ENCODE measurements around the gene NMNAT3. TPM values are rescaled to one million over a fixed set of nuclear protein-coding genes. Genes with fewer than 3 reads are reported as not detected.

Gene NMNAT3
- total RNA-seq, 1 experiment from 2014 or later: 4.6 TPM

DNA sequence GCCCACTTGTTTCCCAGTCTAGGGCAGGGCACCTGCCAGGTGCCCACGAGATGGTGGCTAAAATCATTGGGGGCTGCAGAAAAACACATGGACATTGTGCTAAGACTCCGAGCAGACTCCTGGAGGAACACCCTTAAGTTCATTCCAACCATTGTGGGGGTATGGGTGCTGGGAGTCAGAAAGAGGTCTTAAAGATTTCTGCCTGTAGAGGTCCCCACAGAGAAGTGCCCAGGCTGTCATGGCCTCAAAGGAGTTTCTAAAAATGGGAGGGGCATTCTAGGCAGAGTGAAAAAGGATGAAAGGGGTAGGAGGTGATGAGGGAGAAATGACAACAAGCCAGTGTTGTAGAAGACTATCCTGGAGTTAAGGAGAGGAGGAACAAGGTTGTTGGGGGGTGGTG is 155.4 kb downstream of the NMNAT3 start:
- no peaks in the 10 kb centered on the region for H3K9me3 Mint-ChIP-seq
- ChIA-PET CTCF (interaction anchor here (0.9 to 2.6 kb wide), 5 partner anchors 10 to 96 kb away, joined by 4 to 12 read pairs (median 7); no protein-coding TSS in a partner anchor), POLR2A (no interaction called here)
- H3K4me1 Mint-ChIP-seq: peaks cover 28% of the 10 kb centered on the region
- peak; percentile 70 for ATAC-seq
- H3K27ac Mint-ChIP-seq: no peak overlapping the region
- no peak overlapping the region for H3K4me3 Mint-ChIP-seq
- DNase-seq (ENCODE audit: low spot score): no peak
- TF ChIP-seq RELA (CRISPR knock-in tag; IDR thresholded peaks at IDR 0.05; ENCODE audit: borderline replicate concordance): no peak
- no peak for TF ChIP-seq JAZF1 (CRISPR knock-in tag; IDR thresholded peaks at IDR 0.05)
- TF ChIP-seq, protein P1, sequence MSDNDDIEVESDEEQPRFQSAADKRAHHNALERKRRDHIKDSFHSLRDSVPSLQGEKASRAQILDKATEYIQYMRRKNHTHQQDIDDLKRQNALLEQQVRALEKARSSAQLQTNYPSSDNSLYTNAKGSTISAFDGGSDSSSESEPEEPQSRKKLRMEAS (CRISPR knock-in tag; IDR thresholded peaks at IDR 0.05): no peak
- TF ChIP-seq CBFB (CRISPR knock-in tag; IDR thresholded peaks at IDR 0.05; ENCODE audit: low read depth): no peak
- TF ChIP-seq KAT7 (CRISPR knock-in tag; IDR thresholded peaks at IDR 0.05; ENCODE audit: borderline replicate concordance): no peak
- TF ChIP-seq, protein P2, sequence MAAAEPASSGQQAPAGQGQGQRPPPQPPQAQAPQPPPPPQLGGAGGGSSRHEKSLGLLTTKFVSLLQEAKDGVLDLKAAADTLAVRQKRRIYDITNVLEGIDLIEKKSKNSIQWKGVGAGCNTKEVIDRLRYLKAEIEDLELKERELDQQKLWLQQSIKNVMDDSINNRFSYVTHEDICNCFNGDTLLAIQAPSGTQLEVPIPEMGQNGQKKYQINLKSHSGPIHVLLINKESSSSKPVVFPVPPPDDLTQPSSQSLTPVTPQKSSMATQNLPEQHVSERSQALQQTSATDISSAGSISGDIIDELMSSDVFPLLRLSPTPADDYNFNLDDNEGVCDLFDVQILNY (CRISPR knock-in tag; IDR thresholded peaks at IDR 0.05): no peak
- TF ChIP-seq ZNF232 (CRISPR knock-in tag; IDR thresholded peaks at IDR 0.05): no peak
- TF ChIP-seq ZNF671 (CRISPR knock-in tag; IDR thresholded peaks at IDR 0.05): no peak
- no peak for TF ChIP-seq FOXP1 (CRISPR knock-in tag; IDR thresholded peaks at IDR 0.05; ENCODE audit: borderline replicate concordance)
- no peak for TF ChIP-seq FOXJ3 (CRISPR knock-in tag; IDR thresholded peaks at IDR 0.05; ENCODE audit: borderline replicate concordance)
- no peak for TF ChIP-seq ZNF423 (CRISPR knock-in tag; IDR thresholded peaks at IDR 0.05)
- TF ChIP-seq HMGA2 (CRISPR knock-in tag; IDR thresholded peaks at IDR 0.05): no peak
- TF ChIP-seq, protein P3, sequence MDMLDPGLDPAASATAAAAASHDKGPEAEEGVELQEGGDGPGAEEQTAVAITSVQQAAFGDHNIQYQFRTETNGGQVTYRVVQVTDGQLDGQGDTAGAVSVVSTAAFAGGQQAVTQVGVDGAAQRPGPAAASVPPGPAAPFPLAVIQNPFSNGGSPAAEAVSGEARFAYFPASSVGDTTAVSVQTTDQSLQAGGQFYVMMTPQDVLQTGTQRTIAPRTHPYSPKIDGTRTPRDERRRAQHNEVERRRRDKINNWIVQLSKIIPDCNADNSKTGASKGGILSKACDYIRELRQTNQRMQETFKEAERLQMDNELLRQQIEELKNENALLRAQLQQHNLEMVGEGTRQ (CRISPR knock-in tag; IDR thresholded peaks at IDR 0.05): no peak
- TF ChIP-seq PRRX2 (CRISPR knock-in tag; IDR thresholded peaks at IDR 0.05): no peak
- TF ChIP-seq JUN (CRISPR knock-in tag; IDR thresholded peaks at IDR 0.05): no peak
- H3K36me3 Mint-ChIP-seq: peaks cover 8% of the 10 kb centered on the region
- peaks cover 24% of the 10 kb centered on the region for H3K27me3 Mint-ChIP-seq (ENCODE audit: low read depth)

DNA sequence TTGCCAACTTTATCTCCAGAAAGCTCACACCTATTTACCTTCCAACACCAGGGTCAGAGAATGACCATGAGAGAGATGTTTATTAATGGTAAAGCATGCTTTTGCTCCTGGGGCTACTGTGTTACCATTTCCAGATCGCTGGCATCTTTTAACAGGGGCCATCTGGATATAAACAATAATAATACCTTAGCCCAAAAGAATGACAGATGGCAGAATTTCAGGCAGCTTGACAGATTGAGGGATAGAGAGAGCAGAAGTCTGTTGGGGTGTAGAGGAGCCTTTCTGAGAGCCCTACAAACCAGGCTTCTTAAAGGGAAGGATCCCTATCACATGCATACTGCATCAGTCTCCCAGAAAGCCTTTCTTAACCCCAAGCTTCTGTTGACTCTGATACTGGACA is 156.0 kb downstream of the NMNAT3 start:
- DNase-seq (ENCODE audit: low spot score): no peak
- no peak overlapping the region for H3K4me3 Mint-ChIP-seq
- no peak for ATAC-seq
- peaks cover 8% of the 10 kb centered on the region for H3K36me3 Mint-ChIP-seq
- no peaks in the 10 kb centered on the region for H3K9me3 Mint-ChIP-seq
- ChIA-PET CTCF (interaction anchor here (0.9 to 2.6 kb wide), 5 partner anchors 11 to 96 kb away, joined by 4 to 12 read pairs (median 7); no protein-coding TSS in a partner anchor), POLR2A (no interaction called here)
- H3K4me1 Mint-ChIP-seq: peaks cover 28% of the 10 kb centered on the region
- no peak overlapping the region for H3K27ac Mint-ChIP-seq
- peaks cover 24% of the 10 kb centered on the region for H3K27me3 Mint-ChIP-seq (ENCODE audit: low read depth)
- TF ChIP-seq, protein P4, sequence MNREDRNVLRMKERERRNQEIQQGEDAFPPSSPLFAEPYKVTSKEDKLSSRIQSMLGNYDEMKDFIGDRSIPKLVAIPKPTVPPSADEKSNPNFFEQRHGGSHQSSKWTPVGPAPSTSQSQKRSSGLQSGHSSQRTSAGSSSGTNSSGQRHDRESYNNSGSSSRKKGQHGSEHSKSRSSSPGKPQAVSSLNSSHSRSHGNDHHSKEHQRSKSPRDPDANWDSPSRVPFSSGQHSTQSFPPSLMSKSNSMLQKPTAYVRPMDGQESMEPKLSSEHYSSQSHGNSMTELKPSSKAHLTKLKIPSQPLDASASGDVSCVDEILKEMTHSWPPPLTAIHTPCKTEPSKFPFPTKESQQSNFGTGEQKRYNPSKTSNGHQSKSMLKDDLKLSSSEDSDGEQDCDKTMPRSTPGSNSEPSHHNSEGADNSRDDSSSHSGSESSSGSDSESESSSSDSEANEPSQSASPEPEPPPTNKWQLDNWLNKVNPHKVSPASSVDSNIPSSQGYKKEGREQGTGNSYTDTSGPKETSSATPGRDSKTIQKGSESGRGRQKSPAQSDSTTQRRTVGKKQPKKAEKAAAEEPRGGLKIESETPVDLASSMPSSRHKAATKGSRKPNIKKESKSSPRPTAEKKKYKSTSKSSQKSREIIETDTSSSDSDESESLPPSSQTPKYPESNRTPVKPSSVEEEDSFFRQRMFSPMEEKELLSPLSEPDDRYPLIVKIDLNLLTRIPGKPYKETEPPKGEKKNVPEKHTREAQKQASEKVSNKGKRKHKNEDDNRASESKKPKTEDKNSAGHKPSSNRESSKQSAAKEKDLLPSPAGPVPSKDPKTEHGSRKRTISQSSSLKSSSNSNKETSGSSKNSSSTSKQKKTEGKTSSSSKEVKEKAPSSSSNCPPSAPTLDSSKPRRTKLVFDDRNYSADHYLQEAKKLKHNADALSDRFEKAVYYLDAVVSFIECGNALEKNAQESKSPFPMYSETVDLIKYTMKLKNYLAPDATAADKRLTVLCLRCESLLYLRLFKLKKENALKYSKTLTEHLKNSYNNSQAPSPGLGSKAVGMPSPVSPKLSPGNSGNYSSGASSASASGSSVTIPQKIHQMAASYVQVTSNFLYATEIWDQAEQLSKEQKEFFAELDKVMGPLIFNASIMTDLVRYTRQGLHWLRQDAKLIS (CRISPR knock-in tag; IDR thresholded peaks at IDR 0.05; ENCODE audit: borderline replicate concordance): no peak
- TF ChIP-seq, protein P5, sequence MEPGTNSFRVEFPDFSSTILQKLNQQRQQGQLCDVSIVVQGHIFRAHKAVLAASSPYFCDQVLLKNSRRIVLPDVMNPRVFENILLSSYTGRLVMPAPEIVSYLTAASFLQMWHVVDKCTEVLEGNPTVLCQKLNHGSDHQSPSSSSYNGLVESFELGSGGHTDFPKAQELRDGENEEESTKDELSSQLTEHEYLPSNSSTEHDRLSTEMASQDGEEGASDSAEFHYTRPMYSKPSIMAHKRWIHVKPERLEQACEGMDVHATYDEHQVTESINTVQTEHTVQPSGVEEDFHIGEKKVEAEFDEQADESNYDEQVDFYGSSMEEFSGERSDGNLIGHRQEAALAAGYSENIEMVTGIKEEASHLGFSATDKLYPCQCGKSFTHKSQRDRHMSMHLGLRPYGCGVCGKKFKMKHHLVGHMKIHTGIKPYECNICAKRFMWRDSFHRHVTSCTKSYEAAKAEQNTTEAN (CRISPR knock-in tag; IDR thresholded peaks at IDR 0.05): no peak
- TF ChIP-seq FOXJ3 (CRISPR knock-in tag; IDR thresholded peaks at IDR 0.05; ENCODE audit: borderline replicate concordance) (no peak), ZBTB21 (CRISPR knock-in tag; IDR thresholded peaks at IDR 0.05; ENCODE audit: borderline replicate concordance) (no peak), ZNF317 (CRISPR knock-in tag; IDR thresholded peaks at IDR 0.05; ENCODE audit: borderline replicate concordance, low read depth) (no peak)
- TF ChIP-seq, protein P6, sequence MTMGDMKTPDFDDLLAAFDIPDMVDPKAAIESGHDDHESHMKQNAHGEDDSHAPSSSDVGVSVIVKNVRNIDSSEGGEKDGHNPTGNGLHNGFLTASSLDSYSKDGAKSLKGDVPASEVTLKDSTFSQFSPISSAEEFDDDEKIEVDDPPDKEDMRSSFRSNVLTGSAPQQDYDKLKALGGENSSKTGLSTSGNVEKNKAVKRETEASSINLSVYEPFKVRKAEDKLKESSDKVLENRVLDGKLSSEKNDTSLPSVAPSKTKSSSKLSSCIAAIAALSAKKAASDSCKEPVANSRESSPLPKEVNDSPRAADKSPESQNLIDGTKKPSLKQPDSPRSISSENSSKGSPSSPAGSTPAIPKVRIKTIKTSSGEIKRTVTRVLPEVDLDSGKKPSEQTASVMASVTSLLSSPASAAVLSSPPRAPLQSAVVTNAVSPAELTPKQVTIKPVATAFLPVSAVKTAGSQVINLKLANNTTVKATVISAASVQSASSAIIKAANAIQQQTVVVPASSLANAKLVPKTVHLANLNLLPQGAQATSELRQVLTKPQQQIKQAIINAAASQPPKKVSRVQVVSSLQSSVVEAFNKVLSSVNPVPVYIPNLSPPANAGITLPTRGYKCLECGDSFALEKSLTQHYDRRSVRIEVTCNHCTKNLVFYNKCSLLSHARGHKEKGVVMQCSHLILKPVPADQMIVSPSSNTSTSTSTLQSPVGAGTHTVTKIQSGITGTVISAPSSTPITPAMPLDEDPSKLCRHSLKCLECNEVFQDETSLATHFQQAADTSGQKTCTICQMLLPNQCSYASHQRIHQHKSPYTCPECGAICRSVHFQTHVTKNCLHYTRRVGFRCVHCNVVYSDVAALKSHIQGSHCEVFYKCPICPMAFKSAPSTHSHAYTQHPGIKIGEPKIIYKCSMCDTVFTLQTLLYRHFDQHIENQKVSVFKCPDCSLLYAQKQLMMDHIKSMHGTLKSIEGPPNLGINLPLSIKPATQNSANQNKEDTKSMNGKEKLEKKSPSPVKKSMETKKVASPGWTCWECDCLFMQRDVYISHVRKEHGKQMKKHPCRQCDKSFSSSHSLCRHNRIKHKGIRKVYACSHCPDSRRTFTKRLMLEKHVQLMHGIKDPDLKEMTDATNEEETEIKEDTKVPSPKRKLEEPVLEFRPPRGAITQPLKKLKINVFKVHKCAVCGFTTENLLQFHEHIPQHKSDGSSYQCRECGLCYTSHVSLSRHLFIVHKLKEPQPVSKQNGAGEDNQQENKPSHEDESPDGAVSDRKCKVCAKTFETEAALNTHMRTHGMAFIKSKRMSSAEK (CRISPR knock-in tag; IDR thresholded peaks at IDR 0.05; ENCODE audit: borderline replicate concordance): no peak

All from WTC11 (cell line).